Upper lobe of right lung (tissue), 1 donor: ENCODE measurements around the gene PUM2. TPM values are rescaled to one million over a fixed set of nuclear protein-coding genes. Genes with fewer than 3 reads are reported as not detected.

ENCODE experiments used
- ATAC-seq: fragments of 200-7000 bp; cut with Tn5 transposase; one replicate; pipeline ENCODE4 v1.9.1; 2020; ENCODE audit warnings: mild to moderate bottlenecking, moderate library complexity
- DNase-seq: peaks from one replicate; pipeline ENCODE4 v3.0.0-alpha.2; 2020
- H3K27ac ChIP-seq: fragments of 200-600 bp; one replicate; pipeline ENCODE4 v1.8.0; 2022
- H3K27me3 ChIP-seq: fragments of 200-600 bp; one replicate; pipeline ENCODE4 v1.8.0; 2022; ENCODE audit warnings: mild to moderate bottlenecking
- H3K36me3 ChIP-seq: fragments of 200-600 bp; one replicate; pipeline ENCODE4 v1.8.0; 2022
- H3K4me1 ChIP-seq: fragments of 200-600 bp; one replicate; pipeline ENCODE4 v1.8.0; 2022
- H3K4me3 ChIP-seq: fragments of 200-600 bp; one replicate; pipeline ENCODE4 v1.8.0; 2022; ENCODE audit warnings: mild to moderate bottlenecking
- H3K9me3 ChIP-seq: fragments of 200-600 bp; one replicate; pipeline ENCODE4 v1.8.0; 2022
- intact Hi-C: fragments of 100-400 bp; cut with DNase I; formaldehyde crosslinking; loops from one replicate; pipeline ENCODE4 v1.11.0; 2022
- total RNA-seq: library from RNA; stranded (reverse); fragmentation: NEBNext Ultra II Directional; extraction: Animal tissue kit (Norgen Biotek cat#: 25700); gene quantifications from one replicate; pipeline ENCODE4 v1.2.1, GENCODE V29; 2021
- TF ChIP-seq, protein P1 (sequence below): fragments of 200-600 bp; IDR thresholded peaks from one replicate; pipeline ENCODE4 v1.8.0; 2022; ENCODE audit warnings: antibody characterized with exemption
- donor health status: DM: no; HTN: yes; CAD: no; lungs with severe emphysema.

Gene PUM2
- total RNA-seq, 1 donor from 2014 or later, result 116 TPM

DNA sequence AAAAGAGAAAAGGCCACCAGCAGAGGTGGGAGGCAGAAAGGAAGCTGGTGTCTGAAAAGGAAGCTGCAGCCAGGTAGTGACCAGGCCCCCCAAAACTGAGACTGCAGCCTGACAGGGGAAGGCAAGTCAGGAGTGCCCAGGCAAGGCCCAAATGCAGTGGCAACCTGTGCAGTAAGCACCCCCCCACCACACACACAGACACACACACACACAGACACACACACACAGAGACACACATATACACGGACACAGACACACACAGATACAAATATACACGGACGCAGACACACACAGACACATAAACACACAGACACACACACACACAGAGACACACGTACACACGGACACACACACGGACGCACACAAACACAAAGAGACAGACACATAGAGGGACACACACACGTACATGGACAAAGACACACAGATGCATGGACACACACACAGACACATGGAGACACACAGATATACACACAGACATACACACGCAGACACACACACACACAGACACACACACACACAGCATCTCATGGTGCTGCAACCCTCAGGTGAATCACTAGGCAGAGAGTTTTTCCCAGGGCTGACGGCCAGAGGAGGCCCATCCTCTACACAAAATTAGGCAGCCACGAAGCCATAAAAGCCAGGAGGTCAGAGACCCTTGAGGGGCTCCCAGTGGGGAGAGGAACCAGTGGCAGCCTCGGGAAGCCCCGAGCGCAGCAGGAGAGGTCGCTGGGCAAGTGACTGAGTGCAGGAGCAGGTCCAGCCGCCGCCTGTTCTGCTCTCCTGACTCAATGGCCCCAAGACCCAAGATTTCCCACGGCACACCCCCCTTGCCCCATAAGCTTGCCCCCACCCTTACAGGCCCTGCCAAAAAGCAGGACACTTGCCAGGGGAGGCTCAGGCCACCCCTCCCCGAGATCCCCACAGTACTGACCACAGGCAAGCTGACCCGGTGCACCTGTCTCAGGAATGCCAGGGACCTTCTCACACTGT, 132.0 kb downstream of the PUM2 start:
- TF ChIP-seq, protein P1, sequence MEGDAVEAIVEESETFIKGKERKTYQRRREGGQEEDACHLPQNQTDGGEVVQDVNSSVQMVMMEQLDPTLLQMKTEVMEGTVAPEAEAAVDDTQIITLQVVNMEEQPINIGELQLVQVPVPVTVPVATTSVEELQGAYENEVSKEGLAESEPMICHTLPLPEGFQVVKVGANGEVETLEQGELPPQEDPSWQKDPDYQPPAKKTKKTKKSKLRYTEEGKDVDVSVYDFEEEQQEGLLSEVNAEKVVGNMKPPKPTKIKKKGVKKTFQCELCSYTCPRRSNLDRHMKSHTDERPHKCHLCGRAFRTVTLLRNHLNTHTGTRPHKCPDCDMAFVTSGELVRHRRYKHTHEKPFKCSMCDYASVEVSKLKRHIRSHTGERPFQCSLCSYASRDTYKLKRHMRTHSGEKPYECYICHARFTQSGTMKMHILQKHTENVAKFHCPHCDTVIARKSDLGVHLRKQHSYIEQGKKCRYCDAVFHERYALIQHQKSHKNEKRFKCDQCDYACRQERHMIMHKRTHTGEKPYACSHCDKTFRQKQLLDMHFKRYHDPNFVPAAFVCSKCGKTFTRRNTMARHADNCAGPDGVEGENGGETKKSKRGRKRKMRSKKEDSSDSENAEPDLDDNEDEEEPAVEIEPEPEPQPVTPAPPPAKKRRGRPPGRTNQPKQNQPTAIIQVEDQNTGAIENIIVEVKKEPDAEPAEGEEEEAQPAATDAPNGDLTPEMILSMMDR, result no peak
- no peak overlapping the region for H3K4me3 ChIP-seq
- H3K4me1 ChIP-seq, result peaks cover 7% of the 10 kb centered on the region
- H3K27me3 ChIP-seq, result no peaks in the 10 kb centered on the region
- no peaks in the 10 kb centered on the region for H3K9me3 ChIP-seq
- no peaks in the 10 kb centered on the region for H3K36me3 ChIP-seq
- no peak overlapping the region for H3K27ac ChIP-seq
- intact Hi-C loops, result no loop called here
- ATAC-seq (no peak), DNase-seq (peak; percentile 52)

DNA sequence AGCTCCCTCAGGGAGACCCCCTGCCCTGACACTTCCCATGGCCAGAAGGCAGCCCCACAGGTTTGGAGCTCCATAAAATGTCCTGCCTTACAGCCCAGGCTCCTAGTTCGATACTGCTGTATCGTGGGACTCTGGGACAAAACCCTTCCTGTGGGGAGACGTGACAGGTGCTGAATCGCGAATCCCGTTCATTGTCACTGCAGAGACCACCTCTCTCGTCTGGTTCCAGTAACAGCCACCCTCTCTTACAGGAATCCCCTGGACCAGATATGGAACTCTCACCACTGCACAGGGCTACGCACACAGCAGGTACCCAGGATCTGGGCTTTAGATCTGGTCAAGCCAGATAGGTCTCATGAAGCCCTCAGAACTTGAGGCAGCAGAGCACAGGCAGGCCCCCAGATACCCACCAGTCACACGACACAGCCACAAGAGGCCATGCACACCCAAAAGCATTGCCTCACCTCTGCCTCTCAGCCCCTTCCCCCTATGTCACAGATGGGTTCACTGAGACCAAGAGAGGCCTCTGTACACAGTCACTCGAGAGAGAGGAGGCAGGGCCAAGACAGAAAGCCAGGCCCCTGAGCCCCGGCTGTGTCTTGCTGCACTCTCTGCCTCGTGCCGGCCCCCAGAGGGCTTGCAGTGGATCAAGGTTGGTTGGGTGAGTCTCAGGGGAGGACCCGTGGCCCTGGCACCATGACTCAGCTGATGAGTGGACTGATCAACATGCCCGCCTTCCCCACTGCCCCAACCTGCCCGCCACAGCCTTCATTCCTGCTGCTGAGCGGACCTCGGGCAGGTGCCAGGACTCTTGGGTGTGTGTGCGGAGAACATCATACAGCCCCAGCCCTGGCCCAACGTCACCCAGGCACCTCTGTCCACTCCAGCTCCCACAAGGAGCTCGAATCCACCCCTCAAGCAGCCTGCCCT, 133.3 kb downstream of the PUM2 start:
- H3K4me1 ChIP-seq, result peaks cover 12% of the 10 kb centered on the region
- H3K27me3 ChIP-seq, result no peaks in the 10 kb centered on the region
- ATAC-seq (peak; percentile 78), DNase-seq (peak; percentile 90)
- no peaks in the 10 kb centered on the region for H3K36me3 ChIP-seq
- H3K4me3 ChIP-seq, result no peak overlapping the region
- H3K9me3 ChIP-seq, result no peaks in the 10 kb centered on the region
- TF ChIP-seq, protein P1, result no peak
- intact Hi-C loops, result no loop called here
- H3K27ac ChIP-seq, result peak overlapping the region; percentile 30

DNA sequence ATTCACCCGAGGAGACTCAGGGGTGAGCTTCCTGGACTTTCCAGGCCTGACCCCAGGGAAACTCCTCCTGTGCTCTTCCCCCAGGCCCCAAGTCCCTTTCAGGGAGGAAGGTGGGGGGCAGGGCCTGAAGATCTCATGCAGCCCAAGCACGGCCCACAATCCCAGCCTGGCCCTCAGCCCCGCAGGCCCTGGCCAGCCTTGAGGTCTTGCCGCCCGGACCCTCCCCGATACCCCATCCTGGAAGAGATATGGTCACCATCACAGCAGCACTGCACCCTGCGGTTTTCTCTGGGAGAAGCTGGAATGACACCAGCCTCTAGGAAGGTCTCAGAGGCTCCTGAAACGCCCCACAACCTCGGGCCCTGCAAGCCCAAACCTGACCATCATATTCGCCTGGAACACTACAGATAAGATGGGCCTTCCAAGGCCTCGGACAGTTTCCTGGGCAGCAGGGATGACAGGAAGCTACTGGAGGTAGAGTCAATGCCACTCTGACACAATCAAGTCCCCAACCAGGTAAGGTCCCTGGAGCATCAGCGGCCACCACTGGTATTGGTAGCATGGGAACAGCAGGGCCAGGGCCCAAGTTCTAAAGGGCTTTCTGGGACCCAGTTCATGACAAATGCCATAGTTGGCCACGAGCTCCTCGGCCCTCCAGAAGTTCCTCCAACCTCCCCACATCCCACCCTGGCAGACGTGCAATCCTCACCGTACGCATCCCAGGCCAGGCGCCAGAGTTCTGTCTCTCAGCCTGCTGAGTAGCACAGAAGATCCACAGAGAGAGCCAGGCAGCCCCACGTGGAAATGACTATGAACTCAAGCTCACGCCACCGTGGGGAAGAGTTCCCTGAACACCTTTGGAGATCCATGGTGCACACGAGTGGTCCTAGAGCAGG, 134.3 kb downstream of the PUM2 start:
- H3K27me3 ChIP-seq, result no peaks in the 10 kb centered on the region
- H3K4me1 ChIP-seq, result peaks cover 12% of the 10 kb centered on the region
- peak overlapping the region; percentile 30 for H3K27ac ChIP-seq
- H3K9me3 ChIP-seq, result no peaks in the 10 kb centered on the region
- TF ChIP-seq, protein P1, result no peak
- DNase-seq (peak; percentile 54), ATAC-seq (no peak)
- H3K36me3 ChIP-seq, result no peaks in the 10 kb centered on the region
- intact Hi-C loops, result no loop called here
- H3K4me3 ChIP-seq, result no peak overlapping the region

DNA sequence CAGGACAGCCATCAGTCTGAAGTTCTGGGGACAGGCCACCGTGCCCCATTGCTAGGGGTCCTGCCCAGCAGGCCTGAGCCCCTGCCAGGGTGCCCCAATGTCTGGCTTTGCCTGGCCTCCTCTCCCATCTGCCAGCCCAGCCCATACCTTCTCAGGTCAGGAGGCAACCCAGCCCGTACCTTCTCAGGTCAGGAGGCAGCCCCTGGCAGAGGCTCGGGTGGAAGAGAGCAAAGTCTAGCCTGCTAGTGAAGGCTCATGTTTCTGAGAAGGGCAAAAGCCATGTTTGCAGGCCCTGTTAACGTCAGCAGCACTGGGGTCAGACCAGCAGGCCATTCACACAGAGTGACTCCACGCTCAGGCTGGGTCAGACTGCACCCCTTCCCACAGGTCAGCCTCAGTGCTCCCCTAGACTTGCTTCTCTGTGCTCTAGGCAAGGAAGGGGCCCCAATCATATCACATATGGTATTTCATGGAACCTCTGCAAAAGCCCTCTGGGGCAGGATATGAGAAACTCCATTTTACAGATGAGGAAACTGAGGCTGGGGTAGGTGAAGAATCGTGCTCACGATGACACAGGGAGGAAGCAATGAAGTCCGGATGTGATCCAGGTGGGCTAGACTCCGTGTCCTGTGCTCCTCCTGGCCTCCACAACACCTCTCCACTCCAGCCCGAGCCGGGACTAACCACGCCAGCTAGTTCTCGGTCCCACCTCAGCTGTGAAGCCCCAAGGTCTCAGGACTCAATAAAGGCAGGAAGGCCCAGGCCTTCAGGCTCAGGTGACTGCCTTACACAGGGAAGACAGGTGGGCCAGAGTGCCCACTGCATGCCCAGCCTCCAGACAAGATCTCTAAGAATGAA, 135.2 kb downstream of the PUM2 start:
- peak; percentile 43 for DNase-seq
- intact Hi-C loops, result no loop called here

More for the DNA sequence above, 135.2 kb downstream of the PUM2 start:
- Histone ChIP-seq H3K27ac (no peak overlapping the region), H3K36me3 (no peaks in the 10 kb centered on the region), H3K4me3 (no peak overlapping the region), H3K9me3 (no peaks in the 10 kb centered on the region), H3K4me1 (peaks cover 12% of the 10 kb centered on the region), H3K27me3 (no peaks in the 10 kb centered on the region)
- ATAC-seq, result no peak
- TF ChIP-seq, protein P1, result no peak
